Measurements from ENCODE around the gene PSPH. TPM values are rescaled to one million over a fixed set of nuclear protein-coding genes. Genes with fewer than 3 reads are reported as not detected.

The PSPH gene
- polyA plus RNA-seq, 2 donors, result 6.6 to 8.6 TPM

- H3K36me3 ChIP-seq (ENCODE audit: control insufficient read depth in 2 of 2, insufficient read depth in 2 of 2, low read length in 1 of 2), result peaks cover 0 to 3% of the 10 kb centered on the region in 2 donors
- H3K27ac ChIP-seq (ENCODE audit: low read depth in 2 of 2, low read length in 1 of 2), result no peak overlapping the region
- no peaks in the 10 kb centered on the region for H3K9me3 ChIP-seq (ENCODE audit: control insufficient read depth in 2 of 2, insufficient read depth in 1 of 2, low read depth in 1 of 2, low read length in 1 of 2)
- no peak overlapping the region for H3K4me3 ChIP-seq (ENCODE audit: low read depth in 1 of 2, low read length in 2 of 2)
- H3K27me3 ChIP-seq (ENCODE audit: control insufficient read depth in 1 of 2, insufficient read depth in 2 of 2, low read length in 2 of 2), result no peaks in the 10 kb centered on the region
- 38 to 46% methylated on average over 7 of the region's 7 CpGs for WGBS, 2 donors
- H3K4me1 ChIP-seq (ENCODE audit: control insufficient read depth in 2 of 2, insufficient read depth in 2 of 2, low read length in 1 of 2), result no peaks in the 10 kb centered on the region
Measured at GRCh38 chr7:56009695-56010094, 41.5 kb downstream of the PSPH start.

GRCh38 chr7:56007891-56008290 is 43.4 kb downstream of the PSPH start:
- H3K36me3 ChIP-seq (ENCODE audit: control insufficient read depth in 2 of 2, insufficient read depth in 2 of 2, low read length in 1 of 2), result no peaks in the 10 kb centered on the region
- no peak overlapping the region for H3K27ac ChIP-seq (ENCODE audit: low read depth in 2 of 2, low read length in 1 of 2)
- no peaks in the 10 kb centered on the region for H3K4me1 ChIP-seq (ENCODE audit: control insufficient read depth in 2 of 2, insufficient read depth in 2 of 2, low read length in 1 of 2)
- H3K9me3 ChIP-seq (ENCODE audit: control insufficient read depth in 2 of 2, insufficient read depth in 1 of 2, low read depth in 1 of 2, low read length in 1 of 2), result no peaks in the 10 kb centered on the region
- no peak overlapping the region for H3K4me3 ChIP-seq (ENCODE audit: low read depth in 1 of 2, low read length in 2 of 2)
- no peaks in the 10 kb centered on the region for H3K27me3 ChIP-seq (ENCODE audit: control insufficient read depth in 1 of 2, insufficient read depth in 2 of 2, low read length in 2 of 2)
- 84 to 90% methylated on average over 9 of the region's 9 CpGs for WGBS, 2 donors

GRCh38 chr7:56007167-56007652 is 44.0 kb downstream of the PSPH start:
- H3K4me3 ChIP-seq (ENCODE audit: low read depth in 1 of 2, low read length in 2 of 2), result no peak overlapping the region
- no peak overlapping the region for H3K27ac ChIP-seq (ENCODE audit: low read depth in 2 of 2, low read length in 1 of 2)
- no peaks in the 10 kb centered on the region for H3K4me1 ChIP-seq (ENCODE audit: control insufficient read depth in 2 of 2, insufficient read depth in 2 of 2, low read length in 1 of 2)
- WGBS, 2 donors, result 81 to 86% methylated on average over 4 of the region's 4 CpGs
- no peaks in the 10 kb centered on the region for H3K36me3 ChIP-seq (ENCODE audit: control insufficient read depth in 2 of 2, insufficient read depth in 2 of 2, low read length in 1 of 2)
- H3K9me3 ChIP-seq (ENCODE audit: control insufficient read depth in 2 of 2, insufficient read depth in 1 of 2, low read depth in 1 of 2, low read length in 1 of 2), result no peaks in the 10 kb centered on the region
- no peaks in the 10 kb centered on the region for H3K27me3 ChIP-seq (ENCODE audit: control insufficient read depth in 1 of 2, insufficient read depth in 2 of 2, low read length in 2 of 2)

- no peak overlapping the region for H3K27ac ChIP-seq (ENCODE audit: low read depth in 2 of 2, low read length in 1 of 2)
- H3K9me3 ChIP-seq (ENCODE audit: control insufficient read depth in 2 of 2, insufficient read depth in 1 of 2, low read depth in 1 of 2, low read length in 1 of 2), result no peaks in the 10 kb centered on the region
- H3K36me3 ChIP-seq (ENCODE audit: control insufficient read depth in 2 of 2, insufficient read depth in 2 of 2, low read length in 1 of 2), result no peaks in the 10 kb centered on the region
- H3K4me1 ChIP-seq (ENCODE audit: control insufficient read depth in 2 of 2, insufficient read depth in 2 of 2, low read length in 1 of 2), result no peaks in the 10 kb centered on the region
- H3K27me3 ChIP-seq (ENCODE audit: control insufficient read depth in 1 of 2, insufficient read depth in 2 of 2, low read length in 2 of 2), result no peaks in the 10 kb centered on the region
- WGBS, 2 donors, result 92 to 96% methylated on average over 4 of the region's 4 CpGs
- H3K4me3 ChIP-seq (ENCODE audit: low read depth in 1 of 2, low read length in 2 of 2), result no peak overlapping the region
Measured at GRCh38 chr7:56003749-56004148, 47.5 kb downstream of the PSPH start.

GRCh38 chr7:55996856-55997500 is 54.3 kb downstream of the PSPH start:
- no peaks in the 10 kb centered on the region for H3K4me1 ChIP-seq (ENCODE audit: control insufficient read depth in 2 of 2, insufficient read depth in 2 of 2, low read length in 1 of 2)
- H3K36me3 ChIP-seq (ENCODE audit: control insufficient read depth in 2 of 2, insufficient read depth in 2 of 2, low read length in 1 of 2), result peaks cover 0 to 22% of the 10 kb centered on the region in 2 donors
- WGBS, 2 donors, result 87 to 89% methylated on average over 8 of the region's 8 CpGs
- no peaks in the 10 kb centered on the region for H3K27me3 ChIP-seq (ENCODE audit: control insufficient read depth in 1 of 2, insufficient read depth in 2 of 2, low read length in 2 of 2)
- no peak overlapping the region for H3K27ac ChIP-seq (ENCODE audit: low read depth in 2 of 2, low read length in 1 of 2)
- H3K4me3 ChIP-seq (ENCODE audit: low read depth in 1 of 2, low read length in 2 of 2), result no peak overlapping the region
- no peaks in the 10 kb centered on the region for H3K9me3 ChIP-seq (ENCODE audit: control insufficient read depth in 2 of 2, insufficient read depth in 1 of 2, low read depth in 1 of 2, low read length in 1 of 2)

GRCh38 chr7:55992346-55992745 is 58.9 kb downstream of the PSPH start:
- H3K4me3 ChIP-seq (ENCODE audit: low read depth in 1 of 2, low read length in 2 of 2), result no peak overlapping the region
- peaks cover 4 to 22% of the 10 kb centered on the region in 2 donors for H3K36me3 ChIP-seq (ENCODE audit: control insufficient read depth in 2 of 2, insufficient read depth in 2 of 2, low read length in 1 of 2)
- H3K27me3 ChIP-seq (ENCODE audit: control insufficient read depth in 1 of 2, insufficient read depth in 2 of 2, low read length in 2 of 2), result no peaks in the 10 kb centered on the region
- no peak overlapping the region for H3K27ac ChIP-seq (ENCODE audit: low read depth in 2 of 2, low read length in 1 of 2)
- WGBS, 2 donors, result 96 to 97% methylated on average over 3 of the region's 3 CpGs
- H3K4me1 ChIP-seq (ENCODE audit: control insufficient read depth in 2 of 2, insufficient read depth in 2 of 2, low read length in 1 of 2), result no peaks in the 10 kb centered on the region
- no peaks in the 10 kb centered on the region for H3K9me3 ChIP-seq (ENCODE audit: control insufficient read depth in 2 of 2, insufficient read depth in 1 of 2, low read depth in 1 of 2, low read length in 1 of 2)

GRCh38 chr7:55983537-55983936 is 67.7 kb downstream of the PSPH start:
- Histone ChIP-seq H3K27ac (ENCODE audit: low read depth in 2 of 2, low read length in 1 of 2) (no peak overlapping the region), H3K9me3 (ENCODE audit: control insufficient read depth in 2 of 2, insufficient read depth in 1 of 2, low read depth in 1 of 2, low read length in 1 of 2) (no peaks in the 10 kb centered on the region), H3K27me3 (ENCODE audit: control insufficient read depth in 1 of 2, insufficient read depth in 2 of 2, low read length in 2 of 2) (no peaks in the 10 kb centered on the region), H3K4me3 (ENCODE audit: low read depth in 1 of 2, low read length in 2 of 2) (no peak overlapping the region), H3K36me3 (ENCODE audit: control insufficient read depth in 2 of 2, insufficient read depth in 2 of 2, low read length in 1 of 2) (peaks cover 13 to 17% of the 10 kb centered on the region in 2 donors), H3K4me1 (ENCODE audit: control insufficient read depth in 2 of 2, insufficient read depth in 2 of 2, low read length in 1 of 2) (no peaks in the 10 kb centered on the region)
- 64 to 69% methylated on average over 3 of the region's 3 CpGs for WGBS, 2 donors

- 89 to 93% methylated on average over 3 of the region's 3 CpGs for WGBS, 2 donors
- no peaks in the 10 kb centered on the region for H3K27me3 ChIP-seq (ENCODE audit: control insufficient read depth in 1 of 2, insufficient read depth in 2 of 2, low read length in 2 of 2)
- H3K36me3 ChIP-seq (ENCODE audit: control insufficient read depth in 2 of 2, insufficient read depth in 2 of 2, low read length in 1 of 2), result peaks cover 11 to 14% of the 10 kb centered on the region in 2 donors
- H3K4me1 ChIP-seq (ENCODE audit: control insufficient read depth in 2 of 2, insufficient read depth in 2 of 2, low read length in 1 of 2), result no peaks in the 10 kb centered on the region
- no peaks in the 10 kb centered on the region for H3K9me3 ChIP-seq (ENCODE audit: control insufficient read depth in 2 of 2, insufficient read depth in 1 of 2, low read depth in 1 of 2, low read length in 1 of 2)
- no peak overlapping the region for H3K27ac ChIP-seq (ENCODE audit: low read depth in 2 of 2, low read length in 1 of 2)
- H3K4me3 ChIP-seq (ENCODE audit: low read depth in 1 of 2, low read length in 2 of 2), result no peak overlapping the region
Measured at GRCh38 chr7:55980266-55980665, 71.0 kb downstream of the PSPH start.

GRCh38 chr7:55977831-55978230 is 73.4 kb downstream of the PSPH start:
- H3K9me3 ChIP-seq (ENCODE audit: control insufficient read depth in 2 of 2, insufficient read depth in 1 of 2, low read depth in 1 of 2, low read length in 1 of 2), result no peaks in the 10 kb centered on the region
- no peaks in the 10 kb centered on the region for H3K4me1 ChIP-seq (ENCODE audit: control insufficient read depth in 2 of 2, insufficient read depth in 2 of 2, low read length in 1 of 2)
- no peak overlapping the region for H3K4me3 ChIP-seq (ENCODE audit: low read depth in 1 of 2, low read length in 2 of 2)
- H3K27ac ChIP-seq (ENCODE audit: low read depth in 2 of 2, low read length in 1 of 2), result no peak overlapping the region
- WGBS, 2 donors, result 40 to 48% methylated on average over 4 of the region's 4 CpGs
- H3K27me3 ChIP-seq (ENCODE audit: control insufficient read depth in 1 of 2, insufficient read depth in 2 of 2, low read length in 2 of 2), result no peaks in the 10 kb centered on the region
- H3K36me3 ChIP-seq (ENCODE audit: control insufficient read depth in 2 of 2, insufficient read depth in 2 of 2, low read length in 1 of 2), result peaks cover 10 to 14% of the 10 kb centered on the region in 2 donors

GRCh38 chr7:55975988-55976633 is 75.1 kb downstream of the PSPH start:
- Histone ChIP-seq H3K4me3 (ENCODE audit: low read depth in 1 of 2, low read length in 2 of 2) (no peak overlapping the region), H3K27ac (ENCODE audit: low read depth in 2 of 2, low read length in 1 of 2) (no peak overlapping the region), H3K36me3 (ENCODE audit: control insufficient read depth in 2 of 2, insufficient read depth in 2 of 2, low read length in 1 of 2) (peaks cover 8 to 14% of the 10 kb centered on the region in 2 donors), H3K27me3 (ENCODE audit: control insufficient read depth in 1 of 2, insufficient read depth in 2 of 2, low read length in 2 of 2) (no peaks in the 10 kb centered on the region), H3K9me3 (ENCODE audit: control insufficient read depth in 2 of 2, insufficient read depth in 1 of 2, low read depth in 1 of 2, low read length in 1 of 2) (no peaks in the 10 kb centered on the region), H3K4me1 (ENCODE audit: control insufficient read depth in 2 of 2, insufficient read depth in 2 of 2, low read length in 1 of 2) (no peaks in the 10 kb centered on the region)
- WGBS, 2 donors, result 77 to 80% methylated on average over 7 of the region's 7 CpGs

Data from esophagus (tissue), 2 donors.